GM19452 (cell line): ENCODE data around the gene CELF2.

Experiments
- ATAC-seq: cut with Tn5 transposase; IDR thresholded peaks from one replicate; pipeline ENCODE4 v1.9.1; 2021; ENCODE audit not compliant: unreplicated experiment

Gene CELF2

GRCh38 chr10:11242443-11243387 is 225.0 kb downstream of the CELF2 start:
- peak; percentile 56 for ATAC-seq

- ATAC-seq, result peak; percentile 6
These were observed 226.0 kb downstream of the CELF2 start for GRCh38 chr10:11243425-11244222.

- ATAC-seq, result no peak
These were observed 227.4 kb downstream of the CELF2 start for GRCh38 chr10:11245095-11245479.

DNA sequence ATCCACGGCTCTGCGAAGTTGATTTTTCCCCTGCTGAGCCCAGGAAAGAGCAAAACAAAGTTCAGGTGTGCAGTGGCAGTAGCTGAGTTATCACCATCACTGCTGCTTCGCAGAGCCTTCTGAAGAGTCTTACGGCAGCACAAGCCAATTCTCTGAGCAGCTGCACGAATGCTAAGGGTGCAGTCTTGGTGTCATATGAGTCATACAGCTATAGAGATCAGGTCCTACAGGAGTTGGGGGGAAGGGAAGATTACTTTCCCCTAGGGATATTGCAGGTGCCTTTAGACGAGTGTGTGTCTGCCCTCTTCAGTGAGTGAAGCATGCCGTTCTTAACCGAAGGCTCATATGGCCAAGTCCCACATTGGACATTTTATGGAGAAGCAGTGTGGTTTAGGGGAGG is 227.8 kb downstream of the CELF2 start:
- peak; percentile 47 for ATAC-seq

DNA sequence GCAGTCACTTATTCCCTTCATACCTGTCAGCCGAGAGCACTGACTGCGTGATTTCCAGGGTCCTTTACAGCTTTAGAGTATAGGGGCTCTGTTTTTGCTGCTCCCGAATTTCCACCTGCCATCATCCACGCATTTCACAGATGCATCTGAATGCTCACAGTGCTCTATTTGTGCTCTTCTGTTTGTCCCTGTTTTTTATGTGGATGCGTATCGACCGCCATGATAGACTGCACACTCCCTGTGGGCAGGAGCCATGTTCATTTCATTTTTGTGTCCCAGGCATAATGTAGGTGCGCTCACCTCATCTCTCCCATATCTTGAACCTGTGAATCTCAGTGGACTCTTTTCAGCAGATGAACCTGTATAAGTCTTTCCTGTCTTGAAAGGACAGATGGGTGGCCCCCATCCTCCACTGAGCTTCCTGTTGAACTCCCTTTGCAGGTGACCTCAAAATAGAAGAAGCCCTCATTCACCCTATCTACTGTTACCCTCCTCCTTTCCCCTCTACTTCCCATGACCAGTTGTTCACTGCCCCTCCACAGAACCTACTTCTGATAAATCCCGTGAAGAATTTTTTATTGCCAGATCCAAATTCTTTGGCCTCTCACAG is 228.4 kb downstream of the CELF2 start:
- ATAC-seq, result no peak

DNA sequence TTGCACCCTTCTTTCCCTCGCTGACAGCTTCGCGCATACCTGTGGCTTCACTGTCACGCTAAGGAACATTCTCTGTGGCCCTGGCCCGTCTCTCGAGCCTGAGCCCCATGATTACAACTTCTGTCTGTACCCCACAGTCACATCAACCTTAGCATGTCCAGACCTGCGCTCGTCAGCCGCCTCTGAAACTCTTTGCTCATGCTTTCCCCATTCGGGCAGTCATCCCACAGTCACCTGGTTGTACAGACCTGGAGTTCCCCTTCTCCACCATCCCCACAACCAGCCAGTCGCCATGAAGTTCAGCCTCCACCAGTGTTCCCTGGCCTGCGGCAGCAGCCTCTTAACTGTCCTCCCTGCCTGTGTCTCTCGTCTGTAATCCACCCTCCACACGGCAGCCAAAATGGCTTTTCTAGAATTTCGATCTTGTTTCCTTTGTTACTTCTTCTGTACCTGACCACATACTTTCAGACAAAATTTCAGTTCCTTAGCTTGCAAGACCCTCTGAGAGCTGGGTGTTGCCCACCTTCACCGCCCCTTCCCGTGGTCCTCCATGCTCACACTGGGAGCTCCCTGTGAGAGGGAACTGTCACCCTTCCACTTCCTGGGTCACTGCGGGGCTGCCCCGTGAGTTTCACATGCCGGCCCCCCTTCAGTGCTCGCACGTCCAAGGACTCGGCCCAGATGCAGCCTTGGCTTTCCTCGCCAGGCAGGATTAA is 229.2 kb downstream of the CELF2 start:
- ATAC-seq, result no peak

GRCh38 chr10:11249152-11249807 is 231.6 kb downstream of the CELF2 start:
- ATAC-seq, result no peak

DNA sequence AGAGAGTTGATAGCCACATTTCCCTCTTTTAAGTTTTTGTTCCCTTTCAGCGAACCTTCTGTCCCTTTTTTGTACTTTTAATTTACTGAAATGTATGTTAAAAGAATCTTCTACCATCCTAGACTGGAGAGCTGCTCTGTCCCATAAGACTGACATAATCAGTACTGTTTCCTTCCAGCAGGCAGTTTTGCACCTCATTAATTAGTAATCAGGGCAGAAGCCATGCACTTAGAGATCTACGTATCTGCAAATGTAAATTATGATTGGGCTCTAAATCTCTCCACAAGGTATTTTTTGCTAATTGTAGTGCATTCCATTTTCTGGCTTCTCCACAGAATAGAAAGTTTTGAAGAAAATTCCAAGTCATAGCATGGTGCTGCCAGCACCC is 232.1 kb downstream of the CELF2 start:
- no peak for ATAC-seq

DNA sequence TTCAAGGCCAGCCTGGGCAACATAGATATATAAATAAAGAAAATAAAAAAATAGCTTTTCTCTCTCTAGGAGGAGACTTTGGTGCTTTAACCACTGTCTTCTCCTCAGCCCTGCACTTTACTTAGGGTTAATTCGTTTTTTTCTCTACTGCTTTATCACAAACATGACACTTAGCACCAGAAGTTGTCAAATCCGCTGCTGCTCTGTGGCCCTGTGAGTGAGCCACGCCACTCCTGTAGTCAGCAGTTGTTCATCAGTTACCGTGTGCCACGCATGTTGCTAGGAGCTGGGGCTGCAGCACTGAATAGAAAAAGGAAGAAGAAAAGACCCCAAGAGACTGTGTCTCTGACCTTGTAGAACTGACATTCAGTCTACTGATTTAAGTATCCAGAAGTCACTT is 232.6 kb downstream of the CELF2 start:
- no peak for ATAC-seq

- ATAC-seq, result no peak
These were observed 235.2 kb downstream of the CELF2 start for GRCh38 chr10:11252887-11253286.

GRCh38 chr10:11253385-11254002 is 235.8 kb downstream of the CELF2 start:
- ATAC-seq, result no peak

- no peak for ATAC-seq
These were observed 237.5 kb downstream of the CELF2 start for GRCh38 chr10:11255156-11255555.

GRCh38 chr10:11255796-11256444 is 238.2 kb downstream of the CELF2 start:
- ATAC-seq, result peak; percentile 48

- ATAC-seq, result no peak
These were observed 239.2 kb downstream of the CELF2 start for GRCh38 chr10:11256896-11257295.

- ATAC-seq, result no peak
These were observed 239.9 kb downstream of the CELF2 start for GRCh38 chr10:11257440-11258090.

DNA sequence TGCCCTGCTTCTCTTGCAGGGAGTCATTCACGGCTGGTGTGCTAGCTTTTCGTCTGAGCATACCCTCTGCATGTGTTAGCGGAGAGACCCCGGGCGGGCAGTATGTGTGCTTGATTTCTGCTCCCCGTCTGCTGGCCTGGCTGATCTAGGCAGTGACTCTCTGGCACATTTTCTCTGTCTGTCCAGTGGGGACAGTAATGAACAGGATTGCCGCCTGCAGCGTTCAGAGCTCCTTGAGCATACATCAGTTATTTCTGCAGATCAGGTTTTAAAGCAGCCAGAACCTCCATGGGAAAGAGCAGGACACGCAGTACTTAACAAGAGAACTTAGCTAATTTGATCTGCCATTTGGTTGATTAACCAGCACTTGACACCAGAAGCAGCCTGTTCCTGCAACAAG is 242.5 kb downstream of the CELF2 start:
- ATAC-seq, result no peak

GRCh38 chr10:11261143-11261542 is 243.5 kb downstream of the CELF2 start:
- ATAC-seq, result no peak

DNA sequence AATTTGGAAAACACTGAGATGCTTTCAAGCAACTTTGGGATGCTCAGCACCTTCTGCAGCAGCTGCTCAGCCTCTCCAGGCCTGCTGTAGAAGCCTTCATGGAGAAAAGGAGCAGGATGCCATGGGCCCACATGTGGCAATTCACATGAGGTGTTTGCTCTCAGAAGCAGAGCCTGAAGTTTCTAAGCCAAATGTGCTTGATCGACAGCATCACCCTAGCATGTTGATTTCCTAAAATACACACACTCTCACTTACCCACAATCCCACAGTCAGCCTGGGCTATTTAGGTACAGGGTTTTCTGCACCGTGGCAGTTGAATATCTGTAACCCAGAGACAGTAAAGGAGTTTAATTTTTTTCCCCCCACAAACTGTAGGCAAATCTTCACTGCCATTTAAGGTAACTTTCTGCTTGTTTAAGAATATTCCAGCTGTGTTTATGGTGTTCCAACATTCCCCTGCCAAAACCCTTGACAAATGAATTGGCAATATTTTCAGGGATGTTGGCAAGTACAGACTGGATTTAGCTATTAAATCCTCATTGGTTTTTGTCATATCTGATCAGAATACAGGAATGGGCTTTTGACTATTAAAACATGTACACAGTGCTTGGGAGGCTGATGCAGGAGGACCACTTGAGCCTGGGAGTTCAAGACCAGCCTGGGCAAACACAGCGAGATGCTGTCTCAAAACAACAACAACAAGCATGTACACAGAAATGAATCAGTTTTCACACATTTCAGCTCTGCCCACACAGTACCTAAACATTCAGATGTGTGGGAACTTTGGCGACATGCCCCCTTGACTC is 244.2 kb downstream of the CELF2 start:
- ATAC-seq, result no peak
